IMR-90 (cell line): ENCODE results near the gene PINLYP. TPM values are rescaled to one million over a fixed set of nuclear protein-coding genes. Genes with fewer than 3 reads are reported as not detected.

Experiments used
- ATAC-seq: fragments of 200-7000 bp; cut with Tn5 transposase; 2 replicates; pipeline ENCODE4 v1.9.1; 2020; ENCODE audit warnings: low read depth, mild to moderate bottlenecking, moderate library complexity
- BruUV-seq: library from RNA; stranded (reverse); fragments of 400-500 nt; replicated peaks from 2 replicates; lab custom pipeline; 2021; lab: Mats Ljungman, UMichigan
- CTCF ChIA-PET: fragments of 300-600 bp; formaldehyde crosslinking; extraction: SDS; loops from one replicate; lab custom pipeline; 2021; ENCODE audit warnings: antibody characterized with exemption; lab: Yijun Ruan, JAX
- POLR2A ChIA-PET: fragments of 300-600 bp; sonication (Branson Sonifier 250); formaldehyde crosslinking; loops from one replicate; lab custom pipeline; 2022; ENCODE audit warnings: antibody characterized with exemption; ENCODE audit not compliant: unreplicated experiment; lab: Charles Lee
- DNase-seq: peaks from one replicate; pipeline ENCODE4 v3.0.0; 2013
- H2AFZ ChIP-seq: replicated peaks from 2 replicates; pipeline ENCODE3; 2013; ENCODE audit warnings: low read length, mild to moderate bottlenecking; ENCODE audit not compliant: poor library complexity
- H2AK5ac ChIP-seq: 2 replicates; pipeline ENCODE4 v1.6.1; 2013; ENCODE audit warnings: low read depth, low read length, inconsistent platforms
- H2AK9ac ChIP-seq: replicated peaks from 2 replicates; pipeline ENCODE3; 2013; ENCODE audit warnings: mild to moderate bottlenecking, low read depth, low read length, moderate library complexity; ENCODE audit not compliant: poor library complexity
- H2BK120ac ChIP-seq: 2 replicates; pipeline ENCODE4 v1.6.1; 2013; ENCODE audit warnings: low read depth, low read length, inconsistent platforms
- H2BK15ac ChIP-seq: 3 replicates; pipeline ENCODE4 v1.6.1; 2013; ENCODE audit warnings: low read depth, low read length, inconsistent platforms
- H2BK20ac ChIP-seq: 2 replicates; pipeline ENCODE4 v1.6.1; 2013; ENCODE audit warnings: low read depth, mild to moderate bottlenecking, inconsistent platforms, low read length, moderate library complexity
- H2BK5ac ChIP-seq: 2 replicates; pipeline ENCODE4 v1.6.1; 2013; ENCODE audit warnings: mild to moderate bottlenecking, low read depth, low read length, inconsistent platforms; ENCODE audit not compliant: poor library complexity, severe bottlenecking
- H3K14ac ChIP-seq: replicated peaks from 2 replicates; pipeline ENCODE4 v1.6.1; 2013; ENCODE audit warnings: low read depth, low read length, inconsistent platforms
- H3K18ac ChIP-seq: 2 replicates; pipeline ENCODE4 v1.6.1; 2013; ENCODE audit warnings: low read depth, low read length, control low read depth
- H3K23ac ChIP-seq: 2 replicates; pipeline ENCODE4 v1.6.1; 2013; ENCODE audit warnings: low read depth, low read length, inconsistent platforms
- H3K27ac ChIP-seq: 2 replicates; pipeline ENCODE4 v1.5.1; 2013; ENCODE audit warnings: mild to moderate bottlenecking, control low read depth, low read length; ENCODE audit not compliant: insufficient read depth
- H3K27me3 ChIP-seq: 2 replicates; pipeline ENCODE4 v1.6.1; 2013; ENCODE audit warnings: low read length; ENCODE audit not compliant: control insufficient read depth, insufficient read depth
- H3K36me3 ChIP-seq: 2 replicates; pipeline ENCODE4 v1.6.1; 2013; ENCODE audit warnings: low read length, mixed read lengths; ENCODE audit not compliant: control insufficient read depth, insufficient read depth
- H3K4ac ChIP-seq: 2 replicates; pipeline ENCODE4 v1.6.1; 2013; ENCODE audit warnings: low read depth, low read length, inconsistent platforms
- H3K4me1 ChIP-seq: 2 replicates; pipeline ENCODE4 v1.6.1; 2013; ENCODE audit warnings: low read length, mixed read lengths; ENCODE audit not compliant: control insufficient read depth, insufficient read depth
- H3K4me2 ChIP-seq: 2 replicates; pipeline ENCODE4 v1.6.1; 2013; ENCODE audit warnings: low read depth, mild to moderate bottlenecking, control low read depth, low read length, moderate library complexity
- H3K4me3 ChIP-seq: 2 replicates; pipeline ENCODE4 v1.5.1; 2013; ENCODE audit warnings: low read depth, mild to moderate bottlenecking, control low read depth, low read length, moderate library complexity; ENCODE audit not compliant: insufficient read depth
- H3K56ac ChIP-seq: 2 replicates; pipeline ENCODE4 v1.6.1; 2013; ENCODE audit warnings: low read length, inconsistent platforms; ENCODE audit not compliant: insufficient read depth; ENCODE audit errors: extremely low read depth
- H3K79me1 ChIP-seq, 2 experiments: 2 replicates each; pipeline ENCODE4 v1.6.1; 2013; ENCODE audit warnings: low read length in 2 of 2, inconsistent platforms in 1 of 2, low read depth in 1 of 2
- H3K9ac ChIP-seq: 2 replicates; pipeline ENCODE4 v1.6.1; 2013; ENCODE audit warnings: low read depth, low read length, control low read depth
- H3K9me1 ChIP-seq: 2 replicates; pipeline ENCODE4 v1.6.1; 2013; ENCODE audit warnings: low read length, inconsistent platforms; ENCODE audit not compliant: insufficient read depth
- H3K9me3 ChIP-seq: 2 replicates; pipeline ENCODE4 v1.6.1; 2013; ENCODE audit warnings: low read length; ENCODE audit not compliant: control insufficient read depth, insufficient read depth
- H4K20me1 ChIP-seq: 2 replicates; pipeline ENCODE4 v1.6.1; 2013; ENCODE audit warnings: low read length, inconsistent platforms; ENCODE audit not compliant: insufficient read depth
- H4K5ac ChIP-seq: 2 replicates; pipeline ENCODE4 v1.6.1; 2013; ENCODE audit warnings: mild to moderate bottlenecking, low read depth, low read length, control low read depth
- H4K8ac ChIP-seq, 2 experiments: 2 replicates each; pipeline ENCODE4 v1.6.1; 2013; ENCODE audit warnings: low read depth in 2 of 2, low read length in 2 of 2, control low read depth in 1 of 2, inconsistent platforms in 1 of 2
- H4K91ac ChIP-seq: 2 replicates; pipeline ENCODE4 v1.6.1; 2013; ENCODE audit warnings: low read depth, low read length, inconsistent platforms; ENCODE audit not compliant: insufficient read depth
- BHLHE40 ChIP-seq: fragments of 150-350 bp; IDR thresholded peaks from 2 replicates; pipeline ENCODE4 v1.6.1; 2016; ENCODE audit warnings: mild to moderate bottlenecking, low read depth, low read length
- CEBPB ChIP-seq: IDR thresholded peaks from 2 replicates; pipeline ENCODE4 v1.6.1; 2012; ENCODE audit warnings: low read depth, low read length, improper control_type of control experiment
- WGBS, 2 experiments: methylation state at CpG; one replicate each; pipeline versions ENCODE4 v1.1.5 to v1.1.7; 2013; ENCODE audit warnings: missing lambda C conversion rate in 2 of 2; ENCODE audit not compliant: insufficient read length in 1 of 2; ENCODE audit errors: extremely low coverage in 2 of 2; 5-methylcytosine and 5-hydroxymethylcytosine counted together
- dilution Hi-C: fragments of 300-500 bp; cut with HindIII; formaldehyde crosslinking; loops from one replicate; pipeline ENCODE4 v1.14.3; 2018; ENCODE audit warnings: low sequenced_read_pairs; ENCODE audit not compliant: unreplicated experiment
- in situ Hi-C: fragments of 300-500 bp; cut with MboI; formaldehyde crosslinking; loops from 3 replicates; pipeline ENCODE4 v1.14.3; 2019; ENCODE audit warnings: low sequenced_read_pairs, inconsistent platforms, mixed read lengths
- intact Hi-C: fragments of 100-400 bp; cut with micrococcal nuclease; formaldehyde crosslinking; loops from 2 replicates; pipeline ENCODE4 v1.10.0; 2022
- polyA plus RNA-seq, 3 experiments: library from polyadenylated mRNA; depleted of rRNA; stranded (reverse); fragments of >200 nt; gene quantifications; 2 replicates each; pipeline ENCODE4 v1.2.3, GENCODE V29; 2012; ENCODE audit warnings: low replicate concordance in 1 of 3
- total RNA-seq: library from RNA; depleted of rRNA; stranded (reverse); fragments of >200 nt; gene quantifications from 2 replicates; pipeline ENCODE4 v1.2.3, GENCODE V29; 2012

Gene PINLYP
- total and polyA plus RNA-seq, 2 of the 4 experiments (the other 2 are of a cell fraction), result 0.54 to 1.4 TPM

GRCh38 chr19:43612374-43612773, 36.8 kb downstream of the PINLYP start:
- TF ChIP-seq BHLHE40, result no peak
- TF ChIP-seq CEBPB, result no peak
- Histone ChIP-seq H3K23ac (no peak overlapping the region), H2BK20ac (no peak overlapping the region), H3K4me1 (no peaks in the 10 kb centered on the region), H2AFZ (no peak overlapping the region), H3K4me2 (no peak overlapping the region), H3K56ac (no peak overlapping the region), H3K27me3 (no peaks in the 10 kb centered on the region), H3K36me3 (peaks cover 30% of the 10 kb centered on the region), H4K91ac (no peak overlapping the region), H3K4me3 (no peak overlapping the region), H3K9ac (no peak overlapping the region), H4K20me1 (peaks cover 17% of the 10 kb centered on the region), H3K18ac (no peak overlapping the region), H2AK5ac (no peak overlapping the region), H2BK5ac (no peak overlapping the region), H3K79me1 (peaks cover 33 to 71% of the 10 kb centered on the region in 2 experiments), H2BK15ac (no peak overlapping the region), H3K14ac (no peak overlapping the region), H4K5ac (no peak overlapping the region), H3K9me3 (no peaks in the 10 kb centered on the region), H3K4ac (no peak overlapping the region), H3K27ac (no peak overlapping the region), H3K9me1 (peaks cover 9% of the 10 kb centered on the region), H2AK9ac (no peak overlapping the region), H2BK120ac (no peak overlapping the region), H4K8ac (no peak overlapping the region)
- in situ Hi-C loops, result no loop called here
- BruUV-seq, result no TSS peak
- 97% methylated on average over 6 of the region's 12 CpGs; no CpG with 5 or more reads in 1 of the 2 experiments for WGBS, 2 experiments
- POLR2A ChIA-PET, result no interaction called here
- CTCF ChIA-PET, result no interaction called here
- intact Hi-C loops, result no loop called here
- ATAC-seq, result no peak
- no peak for DNase-seq
- dilution Hi-C loops, result no loop called here
